Activated B cell treated with CpG ODN at 0.5 μM for 24 hours (primary cell): ENCODE data around the gene CD80. TPM values are rescaled to one million over a fixed set of nuclear protein-coding genes. Genes with fewer than 3 reads are reported as not detected.

Experiments
- ATAC-seq: fragments of 200-7000 bp; cut with Tn5 transposase; one replicate; pipeline ENCODE4 v1.10.0; 2021; ENCODE audit warnings: low read depth, mild to moderate bottlenecking, moderate library complexity
- CTCF ChIA-PET: fragments of 350-600 bp; sonication (Branson Sonifier 250); formaldehyde crosslinking; loops from one replicate; lab custom pipeline; 2021; ENCODE audit warnings: antibody characterized with exemption; lab: Charles Lee
- POLR2A ChIA-PET: fragments of 350-600 bp; sonication (Branson Sonifier 250); formaldehyde crosslinking; loops from one replicate; lab custom pipeline; 2021; ENCODE audit warnings: antibody characterized with exemption; lab: Charles Lee
- DNase-seq: peaks from one replicate; pipeline ENCODE4 v3.0.0; 2022
- H3K27ac Mint-ChIP-seq: one replicate; pipeline ENCODE4 v1.8.0; 2020; ENCODE audit warnings: mixed read lengths
- H3K27me3 Mint-ChIP-seq: one replicate; pipeline ENCODE4 v1.8.0; 2021; ENCODE audit warnings: mixed read lengths
- H3K36me3 Mint-ChIP-seq: one replicate; pipeline ENCODE4 v1.8.0; 2021; ENCODE audit warnings: low read depth, mixed read lengths
- H3K4me1 Mint-ChIP-seq: one replicate; pipeline ENCODE4 v1.8.0; 2021; ENCODE audit warnings: mixed read lengths
- H3K4me3 Mint-ChIP-seq: one replicate; pipeline ENCODE4 v1.8.0; 2020; ENCODE audit warnings: mild to moderate bottlenecking, mixed read lengths
- H3K9me3 Mint-ChIP-seq: one replicate; pipeline ENCODE4 v1.8.0; 2020; ENCODE audit warnings: mixed read lengths
- intact Hi-C: fragments of 100-400 bp; cut with micrococcal nuclease; formaldehyde crosslinking; loops from one replicate; pipeline ENCODE4 v1.15.1; 2024
- total RNA-seq: library from RNA; stranded (reverse); gene quantifications from 2 replicates; pipeline ENCODE4 v1.2.3, GENCODE V29; 2022
- TF ChIP-seq, protein P1 (sequence below): fragments of 200-600 bp; IDR thresholded peaks from one replicate; pipeline ENCODE4 v1.8.0; 2022; ENCODE audit warnings: antibody characterized with exemption, mild to moderate bottlenecking

CD80 gene
- total RNA-seq, 1 donor from 2014 or later: 88.1 TPM

DNA sequence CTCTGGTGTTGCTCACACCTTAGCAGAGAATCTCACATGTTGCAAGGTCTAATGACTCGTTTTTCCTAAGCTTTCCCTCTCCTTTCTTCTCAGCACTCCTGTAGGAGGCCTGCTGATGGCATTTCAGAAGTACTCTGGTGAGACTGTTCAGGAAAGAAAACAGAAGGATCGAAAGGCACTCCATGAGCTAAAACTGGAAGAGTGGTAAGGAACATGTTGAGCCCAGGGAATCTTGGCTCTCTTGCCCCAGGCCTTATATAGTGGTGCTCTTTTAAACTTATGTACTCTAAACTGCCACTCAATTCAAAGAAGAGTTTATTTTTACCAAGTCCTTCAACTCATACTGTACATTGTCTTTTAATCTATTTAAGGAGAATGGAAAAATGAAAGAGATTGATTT, 42.3 kb downstream of the CD80 start:
- Mint-ChIP-seq H3K9me3 (no peaks in the 10 kb centered on the region), H3K36me3 (peaks cover 88% of the 10 kb centered on the region), H3K27ac (no peak overlapping the region), H3K4me3 (no peak overlapping the region), H3K27me3 (no peaks in the 10 kb centered on the region), H3K4me1 (peaks cover 12% of the 10 kb centered on the region)
- ChIA-PET POLR2A (no interaction called here), CTCF (interaction anchor here (0.6 to 0.7 kb wide), 2 partner anchors 15 to 173 kb away, joined by 3 read pairs; no protein-coding TSS in a partner anchor)
- TF ChIP-seq, protein P1, sequence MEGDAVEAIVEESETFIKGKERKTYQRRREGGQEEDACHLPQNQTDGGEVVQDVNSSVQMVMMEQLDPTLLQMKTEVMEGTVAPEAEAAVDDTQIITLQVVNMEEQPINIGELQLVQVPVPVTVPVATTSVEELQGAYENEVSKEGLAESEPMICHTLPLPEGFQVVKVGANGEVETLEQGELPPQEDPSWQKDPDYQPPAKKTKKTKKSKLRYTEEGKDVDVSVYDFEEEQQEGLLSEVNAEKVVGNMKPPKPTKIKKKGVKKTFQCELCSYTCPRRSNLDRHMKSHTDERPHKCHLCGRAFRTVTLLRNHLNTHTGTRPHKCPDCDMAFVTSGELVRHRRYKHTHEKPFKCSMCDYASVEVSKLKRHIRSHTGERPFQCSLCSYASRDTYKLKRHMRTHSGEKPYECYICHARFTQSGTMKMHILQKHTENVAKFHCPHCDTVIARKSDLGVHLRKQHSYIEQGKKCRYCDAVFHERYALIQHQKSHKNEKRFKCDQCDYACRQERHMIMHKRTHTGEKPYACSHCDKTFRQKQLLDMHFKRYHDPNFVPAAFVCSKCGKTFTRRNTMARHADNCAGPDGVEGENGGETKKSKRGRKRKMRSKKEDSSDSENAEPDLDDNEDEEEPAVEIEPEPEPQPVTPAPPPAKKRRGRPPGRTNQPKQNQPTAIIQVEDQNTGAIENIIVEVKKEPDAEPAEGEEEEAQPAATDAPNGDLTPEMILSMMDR: no peak
- DNase-seq (no peak), ATAC-seq (no peak)
- intact Hi-C loops: no loop called here

DNA sequence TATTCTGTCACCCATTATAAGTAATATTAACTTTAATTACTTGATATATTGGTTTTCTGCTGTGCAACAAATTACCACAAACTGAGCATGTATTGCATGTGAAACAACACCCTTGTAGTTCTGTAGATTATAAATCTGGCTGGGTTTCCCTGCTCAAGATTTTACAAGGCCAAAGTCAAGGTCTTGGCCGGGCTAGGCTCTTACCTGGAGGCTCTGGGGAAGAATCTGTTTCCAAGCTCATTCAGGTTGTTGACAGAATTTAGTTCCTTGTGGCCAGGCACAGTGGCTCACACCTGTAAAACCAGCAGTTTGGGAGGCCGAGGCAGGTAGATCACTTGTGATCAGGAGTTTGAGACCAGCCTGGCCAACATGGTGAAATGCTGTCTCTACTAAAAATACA, 44.8 kb downstream of the CD80 start:
- CTCF ChIA-PET: no interaction called here

DNA sequence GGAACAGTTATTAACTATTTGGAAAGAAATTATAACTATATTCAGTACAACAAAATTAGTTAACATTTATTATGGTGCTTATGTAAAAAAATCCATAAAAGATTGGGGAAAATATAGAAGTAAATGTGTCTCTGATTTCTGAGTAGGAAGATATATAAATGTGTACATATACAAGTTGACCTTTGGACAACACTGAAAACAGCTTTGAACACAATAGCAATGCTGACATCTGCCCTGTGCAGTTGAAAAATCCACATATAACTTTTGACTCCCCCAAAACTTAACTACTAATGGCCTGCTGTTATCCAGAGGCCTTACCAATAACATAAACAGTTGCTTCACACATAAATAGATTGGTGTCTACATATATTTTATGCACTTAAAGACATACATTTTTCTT, 48.7 kb downstream of the CD80 start:
- no peak overlapping the region for H3K27ac Mint-ChIP-seq
- no peaks in the 10 kb centered on the region for H3K9me3 Mint-ChIP-seq
- ATAC-seq (no peak), DNase-seq (no peak)
- POLR2A ChIA-PET: interaction anchor here (0.5 to 1.0 kb wide), 2 partner anchors 11 to 44 kb away, joined by 3 to 4 read pairs; no protein-coding TSS in a partner anchor
- CTCF ChIA-PET: interaction anchor here (0.6 kb wide), 1 partner anchor 9 kb away, joined by 3 read pairs; no protein-coding TSS in a partner anchor
- peaks cover 12% of the 10 kb centered on the region for H3K4me1 Mint-ChIP-seq
- intact Hi-C loops: no loop called here
- H3K4me3 Mint-ChIP-seq: no peak overlapping the region
- TF ChIP-seq, protein P1: no peak
- H3K36me3 Mint-ChIP-seq: peaks cover 71% of the 10 kb centered on the region
- H3K27me3 Mint-ChIP-seq: no peaks in the 10 kb centered on the region

More for the DNA sequence above, 44.8 kb downstream of the CD80 start:
- H3K36me3 Mint-ChIP-seq: peaks cover 72% of the 10 kb centered on the region
- no peaks in the 10 kb centered on the region for H3K27me3 Mint-ChIP-seq
- TF ChIP-seq, protein P1: no peak
- no peak overlapping the region for H3K27ac Mint-ChIP-seq
- H3K9me3 Mint-ChIP-seq: no peaks in the 10 kb centered on the region
- DNase-seq (no peak), ATAC-seq (no peak)
- POLR2A ChIA-PET: no interaction called here
- H3K4me1 Mint-ChIP-seq: peaks cover 7% of the 10 kb centered on the region
- intact Hi-C loops: no loop called here
- H3K4me3 Mint-ChIP-seq: no peak overlapping the region

DNA sequence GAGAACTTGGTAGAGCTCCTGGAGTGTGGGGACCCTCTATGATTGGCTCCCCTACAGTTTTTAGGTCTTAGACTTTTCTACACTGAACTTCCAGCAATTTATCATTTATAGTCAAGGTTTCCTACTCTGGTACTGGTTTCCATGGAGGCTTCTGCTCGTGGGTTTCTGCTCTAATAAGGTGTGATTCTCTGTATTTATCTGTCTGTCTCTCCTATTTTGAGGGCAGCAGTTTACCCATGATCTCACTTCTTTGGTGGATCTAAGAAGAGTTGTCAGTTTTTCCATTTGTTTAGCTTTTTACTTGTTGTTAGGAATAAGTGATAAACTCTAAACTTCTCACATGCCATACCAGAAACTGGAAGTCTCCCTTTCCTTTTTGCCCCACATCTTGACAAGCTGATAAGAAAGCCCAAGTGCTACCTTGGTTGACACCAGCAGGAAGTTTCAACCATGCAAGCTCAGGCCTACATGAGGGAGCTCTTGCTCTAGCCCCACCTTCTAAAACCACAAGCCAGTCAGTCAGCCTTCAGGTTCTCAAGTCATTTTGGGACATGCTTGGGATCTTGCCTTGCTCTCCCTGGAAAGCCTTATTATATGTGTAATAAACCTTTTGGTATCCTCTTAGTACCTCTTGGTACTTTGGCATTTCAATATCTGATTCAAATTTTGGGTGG, 51.1 kb downstream of the CD80 start:
- peaks cover 12% of the 10 kb centered on the region for H3K4me1 Mint-ChIP-seq
- intact Hi-C loops: loop anchor here (2.0 kb wide), 1 partner anchor 14 kb away; no protein-coding TSS in a partner anchor
- ChIA-PET POLR2A (interaction anchor here (0.6 kb wide), 1 partner anchor 43 kb away, joined by 4 read pairs; no protein-coding TSS in a partner anchor), CTCF (no interaction called here)
- no peaks in the 10 kb centered on the region for H3K9me3 Mint-ChIP-seq
- no peak for ATAC-seq
- no peak overlapping the region for H3K4me3 Mint-ChIP-seq
- peaks cover 72% of the 10 kb centered on the region for H3K36me3 Mint-ChIP-seq
- H3K27me3 Mint-ChIP-seq: no peaks in the 10 kb centered on the region
- TF ChIP-seq, protein P1: no peak
- peak overlapping the region; percentile 15 for H3K27ac Mint-ChIP-seq
- no peak for DNase-seq

DNA sequence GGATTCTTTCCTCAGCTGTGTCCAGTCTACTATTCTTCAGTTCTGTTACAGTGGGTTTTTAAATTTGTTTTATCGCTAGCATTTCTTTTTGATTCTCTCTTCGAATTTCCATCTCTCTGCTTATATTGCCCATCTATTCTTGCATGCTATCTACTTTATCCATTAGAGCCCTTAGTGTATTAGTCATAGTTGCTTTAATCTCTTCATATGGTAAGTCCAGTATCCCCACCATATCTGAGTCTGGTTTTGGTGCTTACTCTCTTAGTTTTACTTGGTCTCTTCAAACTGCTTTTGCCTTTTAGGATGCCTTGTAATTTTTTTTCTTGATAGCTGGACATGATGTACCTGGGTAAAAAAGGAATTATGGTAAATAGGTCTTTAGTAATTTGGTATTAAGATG, 52.0 kb downstream of the CD80 start:
- H3K4me3 Mint-ChIP-seq: no peak overlapping the region
- peaks cover 67% of the 10 kb centered on the region for H3K36me3 Mint-ChIP-seq
- no peaks in the 10 kb centered on the region for H3K9me3 Mint-ChIP-seq
- POLR2A ChIA-PET: interaction anchor here (1.1 kb wide), 1 partner anchor 9 kb away, joined by 5 read pairs; the partner anchor contains the start of gene TIMMDC1
- no peak overlapping the region for H3K27ac Mint-ChIP-seq
- ATAC-seq: no peak
- CTCF ChIA-PET: no interaction called here
- DNase-seq: no peak
- intact Hi-C loops: no loop called here
- TF ChIP-seq, protein P1: no peak
- H3K27me3 Mint-ChIP-seq: no peaks in the 10 kb centered on the region
- peaks cover 12% of the 10 kb centered on the region for H3K4me1 Mint-ChIP-seq
